KOPT-K1 (cell line): ENCODE measurements around the gene PDCD1.
A peak's percentile ranks its signal among the peaks of the same experiment; 100 is the strongest.
"Not testable (repeated sequence)": the region's sequence is repeated elsewhere in the genome, so short reads cannot be mapped to it uniquely, and the experiment has no call there.

Experiments used
- H3K27ac ChIP-seq: fragments of 200-600 bp; sonication (generic); 2 replicates; pipeline ENCODE4 v1.5.1; 2016; ENCODE audit warnings: antibody characterized with exemption, mild to moderate bottlenecking, low read depth, low read length; ENCODE audit not compliant: poor library complexity, severe bottlenecking
- H3K36me3 ChIP-seq: fragments of 200-600 bp; sonication (generic); 2 replicates; pipeline ENCODE4 v1.5.1; 2017; ENCODE audit warnings: antibody characterized with exemption, mild to moderate bottlenecking, low read length, moderate library complexity; ENCODE audit not compliant: insufficient read depth
- H3K9me3 ChIP-seq: fragments of 200-600 bp; sonication (generic); 2 replicates; pipeline ENCODE4 v1.5.1; 2017; ENCODE audit warnings: antibody characterized with exemption, low read length, mild to moderate bottlenecking; ENCODE audit not compliant: insufficient read depth, poor library complexity, severe bottlenecking

Gene PDCD1

DNA sequence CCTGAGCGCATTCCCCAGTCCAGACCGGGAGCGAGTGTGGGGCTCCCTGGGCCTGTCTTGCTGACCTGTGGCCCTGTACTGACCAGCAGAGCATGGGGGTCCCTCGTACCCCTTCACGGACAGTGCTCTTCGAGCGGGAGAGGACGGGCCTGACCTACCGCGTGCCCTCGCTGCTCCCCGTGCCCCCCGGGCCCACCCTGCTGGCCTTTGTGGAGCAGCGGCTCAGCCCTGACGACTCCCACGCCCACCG lies 44.4 kb downstream of the PDCD1 start:
- H3K27ac ChIP-seq = no peak overlapping the region
- no peaks in the 10 kb centered on the region for H3K36me3 ChIP-seq
- H3K9me3 ChIP-seq = no peaks in the 10 kb centered on the region

DNA sequence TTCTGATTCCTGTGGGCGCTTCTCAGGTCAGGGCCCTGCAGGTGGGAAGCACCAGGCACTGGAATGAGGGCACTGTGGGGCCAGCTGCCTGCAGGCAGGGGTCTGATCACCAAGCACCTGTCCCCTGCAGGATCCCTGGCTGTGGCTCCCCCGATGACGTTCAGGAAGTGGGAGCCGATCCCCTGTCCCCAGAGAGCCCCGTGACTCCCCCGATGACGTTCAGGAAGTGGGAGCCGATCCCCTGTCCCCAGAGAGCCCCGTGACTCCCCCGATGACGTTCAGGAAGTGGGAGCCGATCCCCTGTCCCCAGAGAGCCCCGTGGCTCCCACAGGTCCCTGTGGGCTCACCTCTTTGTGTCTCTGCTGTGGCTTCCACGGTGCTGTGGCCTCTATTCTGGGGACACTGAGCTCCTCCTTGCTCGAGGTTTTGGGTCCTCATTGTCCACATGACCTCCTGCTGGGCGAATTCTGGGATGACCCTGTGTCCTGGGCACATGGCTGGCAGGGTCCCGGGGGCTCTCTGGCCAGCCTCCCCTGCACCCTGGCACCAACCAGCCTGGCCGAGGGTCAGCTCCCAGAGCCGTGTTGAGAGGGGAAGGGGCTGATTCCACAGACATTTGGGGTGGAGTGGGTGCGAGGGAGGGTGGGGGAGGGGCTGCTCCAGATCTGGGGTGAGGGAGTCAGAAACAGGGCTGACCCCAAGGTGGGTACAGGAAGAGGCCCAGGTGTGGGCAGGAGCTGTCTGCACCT lies 44.9 kb downstream of the PDCD1 start:
- Histone ChIP-seq H3K9me3 (no peaks in the 10 kb centered on the region), H3K27ac (no peak overlapping the region), H3K36me3 (no peaks in the 10 kb centered on the region)

DNA sequence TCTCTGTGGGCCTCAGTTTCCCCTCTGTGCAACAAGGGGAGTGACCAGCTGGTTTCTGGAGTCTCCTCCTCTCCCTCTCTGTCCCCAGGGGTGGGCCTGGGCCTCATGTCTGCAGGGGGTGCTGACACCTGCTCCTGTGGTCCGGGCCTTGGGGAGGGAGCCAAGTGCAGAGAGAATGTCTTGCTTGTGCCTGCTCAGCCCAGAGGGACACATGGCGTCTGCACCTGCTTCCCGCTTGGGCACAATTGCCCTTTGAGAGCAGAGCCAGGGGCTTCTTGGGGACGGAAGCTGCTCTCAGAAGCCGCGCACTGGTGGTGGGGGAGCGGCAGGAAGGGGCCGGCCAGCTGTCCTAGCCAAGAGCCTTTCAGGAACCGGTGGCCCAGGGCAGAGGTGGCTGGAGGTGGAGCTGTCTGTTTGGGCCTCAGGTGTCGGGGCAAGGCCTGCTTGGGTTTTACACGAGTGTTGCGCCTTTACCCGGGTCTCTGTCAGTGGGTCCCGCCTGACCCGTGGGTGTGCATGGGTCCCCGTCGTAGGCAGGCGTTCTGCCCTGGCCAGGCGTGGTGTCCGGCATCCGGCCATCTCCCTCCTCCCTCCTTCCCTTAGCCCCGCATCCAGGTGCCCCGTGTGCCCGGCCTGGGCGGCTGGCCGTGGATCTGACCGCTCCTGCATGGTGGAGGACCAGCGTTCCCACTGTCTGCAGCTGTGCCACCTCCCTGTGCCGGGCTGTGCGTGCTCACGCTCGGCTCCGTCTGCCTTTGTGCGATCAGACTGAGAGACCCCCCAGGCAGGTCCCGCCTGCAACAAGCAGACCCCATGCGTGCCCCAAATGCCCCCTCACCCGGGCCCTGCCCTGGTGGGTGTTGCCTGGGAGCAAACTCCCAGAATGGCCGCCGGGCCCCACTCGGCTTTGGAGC lies 45.7 kb downstream of the PDCD1 start:
- H3K27ac ChIP-seq = no peak overlapping the region
- no peaks in the 10 kb centered on the region for H3K36me3 ChIP-seq
- no peaks in the 10 kb centered on the region for H3K9me3 ChIP-seq

DNA sequence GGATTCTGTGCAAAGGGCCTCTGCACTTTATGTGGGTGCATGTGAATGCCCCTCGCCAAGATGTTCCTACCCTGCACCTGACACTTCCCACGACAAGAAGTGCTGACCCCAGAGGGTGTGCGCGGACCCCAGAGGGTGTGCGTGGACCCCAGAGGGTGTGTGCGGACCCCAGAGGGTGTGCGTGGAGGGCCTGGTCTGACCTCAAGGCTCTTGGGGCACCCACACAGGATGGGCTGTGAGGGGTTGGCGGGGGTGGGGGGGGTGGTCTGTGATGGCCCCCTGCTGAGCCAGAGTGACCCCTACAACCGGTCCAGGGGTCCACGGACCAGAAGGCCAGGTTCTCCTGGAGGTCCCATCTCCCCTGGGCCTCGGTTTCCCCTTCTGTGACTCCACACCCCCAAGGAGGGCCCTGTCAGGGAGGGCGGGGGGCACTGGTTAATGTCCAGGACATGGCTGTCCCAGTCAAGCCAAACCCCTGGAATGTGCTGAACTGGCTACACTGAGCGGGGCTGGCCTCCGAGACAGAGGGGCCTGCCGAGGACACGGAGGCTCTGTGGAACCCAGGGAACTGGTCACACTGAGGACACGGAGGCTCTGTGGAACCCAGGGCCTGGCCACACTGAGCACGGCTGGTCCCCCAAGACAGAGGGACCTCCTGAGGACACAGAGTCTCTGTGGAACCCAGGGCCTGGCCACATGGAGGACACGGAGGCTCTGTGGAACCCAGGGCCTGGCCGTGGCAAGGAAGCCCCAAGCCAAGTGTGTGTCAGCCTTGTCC lies 46.6 kb downstream of the PDCD1 start:
- Histone ChIP-seq H3K9me3 (no peaks in the 10 kb centered on the region), H3K27ac (no peak overlapping the region), H3K36me3 (no peaks in the 10 kb centered on the region)

DNA sequence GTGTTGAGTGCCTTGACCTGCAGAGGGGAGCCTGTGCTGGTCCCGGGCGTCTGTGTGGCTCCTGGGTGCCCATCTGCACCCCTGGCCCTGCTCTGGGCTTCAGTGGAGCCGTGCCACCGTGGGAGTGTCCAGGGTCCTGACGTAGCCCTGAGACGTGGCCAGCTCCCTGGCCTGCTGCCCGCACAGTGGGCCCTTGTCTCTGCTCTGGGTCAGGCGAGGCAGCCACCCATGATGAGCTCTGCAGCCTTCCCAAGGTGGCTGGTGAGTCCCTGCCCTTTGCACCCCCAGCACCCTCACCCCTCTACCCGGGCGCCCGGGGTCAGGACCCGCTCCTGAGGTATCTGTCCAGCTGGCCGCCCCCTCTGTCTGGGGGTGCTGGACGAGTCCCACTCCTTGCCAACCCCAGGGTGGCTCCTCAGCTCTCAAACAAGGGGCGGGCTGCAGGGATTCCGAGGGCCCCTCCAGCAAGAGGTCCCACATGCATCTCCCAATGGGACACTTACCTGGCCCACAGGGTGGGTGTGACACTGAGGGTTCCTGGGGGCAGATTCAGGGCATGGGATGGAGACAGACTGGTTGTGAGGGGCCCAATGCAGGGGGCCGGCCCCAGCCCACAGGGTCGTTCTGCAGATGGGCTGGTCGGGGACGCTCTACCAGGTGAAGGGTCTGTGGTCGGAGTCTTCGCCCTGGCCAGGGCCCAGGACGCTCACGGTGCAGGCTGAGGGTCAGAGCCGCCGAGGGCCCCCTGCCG lies 47.3 kb downstream of the PDCD1 start:
- no peak overlapping the region for H3K27ac ChIP-seq
- no peaks in the 10 kb centered on the region for H3K9me3 ChIP-seq
- H3K36me3 ChIP-seq = no peaks in the 10 kb centered on the region

DNA sequence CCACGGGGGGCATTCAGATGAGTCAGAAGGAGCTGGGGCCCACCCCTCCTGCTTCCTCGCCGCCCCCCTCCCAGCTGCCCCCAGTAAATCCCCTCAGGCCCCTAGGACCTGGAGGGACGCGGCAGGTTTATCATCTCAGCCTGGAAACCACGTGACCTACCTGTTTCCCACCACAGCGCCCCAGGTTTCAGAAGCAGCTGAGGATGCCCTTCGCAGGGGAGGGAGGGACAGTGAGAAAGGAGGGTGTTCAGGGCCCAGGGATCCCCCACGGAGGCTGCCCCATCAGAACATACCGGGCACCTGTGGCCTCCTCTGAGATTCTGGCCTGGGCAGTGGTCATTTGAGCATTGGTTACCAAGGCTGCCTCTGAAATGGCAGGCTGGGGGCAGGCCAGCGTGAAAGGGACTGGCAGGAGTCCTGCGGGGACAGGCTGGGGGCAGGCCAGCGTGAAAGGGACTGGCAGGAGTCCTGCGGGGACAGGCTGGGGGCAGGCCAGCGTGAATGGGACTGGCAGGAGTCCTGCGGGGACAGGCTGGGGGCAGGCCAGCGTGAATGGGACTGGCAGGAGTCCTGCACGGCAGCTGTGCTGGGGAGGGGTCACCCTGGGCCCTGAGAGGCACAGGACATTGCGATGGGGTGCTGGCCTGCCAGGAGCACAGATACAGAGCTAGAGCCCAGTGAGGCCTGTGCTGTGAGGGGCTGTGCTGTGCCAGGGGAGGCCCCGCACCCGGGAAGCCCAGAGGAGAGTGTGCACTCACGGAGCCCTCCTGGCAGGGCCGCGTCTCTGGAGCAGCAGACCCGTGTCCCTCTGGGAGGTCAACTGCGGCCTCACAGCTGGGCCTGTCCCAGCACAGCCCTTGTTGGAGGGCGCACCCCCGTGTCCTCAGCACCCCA lies 48.1 kb downstream of the PDCD1 start:
- Histone ChIP-seq H3K27ac (no peak overlapping the region), H3K36me3 (no peaks in the 10 kb centered on the region), H3K9me3 (no peaks in the 10 kb centered on the region)

DNA sequence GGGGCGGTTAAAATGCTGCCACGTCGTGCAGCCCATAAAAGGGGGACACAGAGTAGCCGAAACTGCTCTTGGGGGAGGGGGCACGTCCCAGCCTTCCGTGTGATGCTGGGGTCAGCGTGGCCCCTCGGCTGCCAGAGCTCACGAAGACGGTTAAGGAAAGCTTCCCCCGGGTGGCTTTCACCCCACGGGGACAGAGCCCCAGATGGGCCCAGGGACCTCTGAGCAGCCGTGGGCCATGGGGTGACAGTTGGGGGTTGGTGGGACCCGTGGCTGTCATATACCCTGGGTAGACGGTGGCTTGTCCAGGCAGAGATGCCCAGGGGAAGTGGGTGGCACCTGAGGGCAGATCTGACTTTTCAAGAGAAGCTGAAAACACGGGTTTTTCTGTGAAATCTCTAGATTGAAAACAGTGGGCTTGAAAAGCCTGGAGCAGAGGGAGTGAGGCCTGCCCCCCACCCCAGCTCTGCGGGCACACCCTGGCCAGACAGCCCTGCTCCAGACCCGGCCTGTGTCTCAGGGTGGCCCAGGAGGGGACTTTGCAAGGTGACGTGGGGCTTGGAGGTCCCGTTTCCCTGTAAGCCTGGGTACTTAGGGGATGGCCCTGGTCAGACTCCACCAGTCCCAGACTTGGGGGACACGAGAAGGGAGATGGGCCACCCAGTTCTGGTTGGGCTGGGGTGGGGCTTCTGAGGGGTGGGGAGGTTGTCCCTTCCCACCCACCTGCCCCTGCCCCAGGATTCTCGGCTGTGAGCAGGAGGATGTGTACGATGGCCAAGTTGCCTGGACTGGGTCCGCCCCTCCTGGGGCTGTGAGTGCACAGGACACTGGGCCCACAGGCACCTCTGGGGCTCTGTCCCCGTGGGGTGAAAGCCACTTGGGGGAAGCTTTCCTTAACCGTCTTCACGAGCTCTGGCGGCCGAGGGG lies 49.0 kb downstream of the PDCD1 start:
- no peaks in the 10 kb centered on the region for H3K9me3 ChIP-seq
- no peak overlapping the region for H3K27ac ChIP-seq
- H3K36me3 ChIP-seq = no peaks in the 10 kb centered on the region

DNA sequence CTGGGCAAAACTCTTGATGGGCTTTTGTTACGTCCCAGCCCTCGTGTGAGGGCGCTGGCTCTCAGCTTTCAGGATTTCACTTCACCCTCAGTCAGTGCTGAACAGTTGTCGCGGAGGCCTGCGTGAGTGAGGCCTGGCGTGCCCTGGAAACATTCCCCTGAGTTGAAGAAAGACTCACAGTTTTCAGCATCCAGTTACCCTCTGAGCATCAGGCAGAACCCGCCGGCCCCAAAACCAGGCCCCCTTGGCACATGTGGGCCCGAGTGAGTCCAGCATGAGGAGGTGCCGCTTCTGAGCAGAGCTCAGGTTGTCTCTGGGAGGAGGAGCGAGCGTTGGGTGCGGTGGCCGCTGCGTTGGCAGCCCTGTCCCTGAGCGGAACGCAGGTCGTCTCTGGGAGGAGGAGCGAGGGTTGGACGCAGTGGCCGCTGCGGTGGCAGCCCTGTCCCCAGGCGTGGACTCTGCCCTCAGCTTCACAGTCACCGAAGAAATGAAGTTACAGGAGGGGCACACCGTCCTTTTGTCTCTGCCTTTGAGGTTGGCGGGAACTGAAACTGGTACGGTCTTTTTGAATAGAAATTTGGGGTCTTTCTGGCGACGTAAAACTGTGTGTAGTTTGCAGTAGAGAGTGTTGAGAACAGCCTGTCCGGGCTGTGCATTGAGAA lies 49.8 kb downstream of the PDCD1 start, which contains the start of gene NEU4:
TSS of gene NEU4 (plus strand) at position 473 of the 662 bp plus-strand sequence. CDS start 5,292 bp downstream, outside the sequence.
- Histone ChIP-seq H3K27ac (no peak within 1 kb of the TSS), H3K9me3 (no peaks in the 10 kb centered on the region), H3K36me3 (no peaks in the 10 kb centered on the region)

DNA sequence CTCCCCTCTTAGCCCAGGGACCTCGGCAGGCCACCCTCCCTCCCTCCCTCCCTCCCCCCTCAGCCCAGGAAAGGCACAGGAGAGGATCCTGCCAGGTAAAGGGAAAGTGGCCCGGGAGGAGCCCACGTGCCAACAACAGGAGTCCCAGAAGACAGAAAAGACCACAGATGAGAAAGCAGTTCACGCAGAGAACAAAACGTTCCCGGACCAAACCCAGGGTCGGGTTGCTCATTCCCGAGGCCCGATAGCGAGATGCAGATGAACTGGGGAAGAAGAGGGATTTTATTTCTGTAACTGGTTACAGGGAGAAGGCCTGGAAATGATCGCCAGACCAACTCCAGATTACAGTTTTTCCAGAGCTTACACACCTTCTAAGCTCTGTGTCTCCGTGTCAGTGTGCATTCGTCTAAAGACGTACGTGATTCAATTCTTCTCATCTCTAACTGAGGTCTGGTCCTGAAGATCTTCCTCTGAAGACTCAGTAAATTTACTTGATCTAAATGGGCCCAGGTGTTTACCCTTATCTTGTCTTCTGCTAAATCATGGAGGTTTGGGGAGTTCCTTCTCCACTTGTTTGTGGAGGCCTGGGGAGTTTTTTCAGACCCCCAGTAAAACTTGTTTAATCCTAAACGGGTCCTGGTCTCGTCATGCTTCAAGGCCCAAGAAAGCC lies 50.5 kb downstream of the PDCD1 start:
- Histone ChIP-seq H3K36me3 (no peaks in the 10 kb centered on the region), H3K27ac (no peak overlapping the region), H3K9me3 (no peaks in the 10 kb centered on the region)

DNA sequence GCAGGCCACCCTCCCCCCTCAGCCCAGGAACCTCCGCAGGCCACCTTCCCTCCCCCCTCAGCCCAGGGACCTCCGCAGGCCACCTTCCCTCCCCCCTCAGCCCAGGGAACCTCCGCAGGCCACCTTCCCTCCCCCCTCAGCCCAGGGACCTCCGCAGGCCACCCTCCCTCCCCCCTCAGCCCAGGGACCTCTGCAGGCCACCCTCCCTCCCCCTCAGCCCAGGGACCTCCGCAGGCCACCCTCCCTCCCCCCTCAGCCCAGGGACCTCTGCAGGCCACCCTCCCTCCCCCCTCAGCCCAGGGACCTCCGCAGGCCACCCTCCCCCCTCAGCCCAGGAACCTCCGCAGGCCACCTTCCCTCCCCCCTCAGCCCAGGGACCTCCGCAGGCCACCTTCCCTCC lies 52.5 kb downstream of the PDCD1 start:
- not testable (repeated sequence) for H3K36me3 ChIP-seq, H3K27ac ChIP-seq, H3K9me3 ChIP-seq

DNA sequence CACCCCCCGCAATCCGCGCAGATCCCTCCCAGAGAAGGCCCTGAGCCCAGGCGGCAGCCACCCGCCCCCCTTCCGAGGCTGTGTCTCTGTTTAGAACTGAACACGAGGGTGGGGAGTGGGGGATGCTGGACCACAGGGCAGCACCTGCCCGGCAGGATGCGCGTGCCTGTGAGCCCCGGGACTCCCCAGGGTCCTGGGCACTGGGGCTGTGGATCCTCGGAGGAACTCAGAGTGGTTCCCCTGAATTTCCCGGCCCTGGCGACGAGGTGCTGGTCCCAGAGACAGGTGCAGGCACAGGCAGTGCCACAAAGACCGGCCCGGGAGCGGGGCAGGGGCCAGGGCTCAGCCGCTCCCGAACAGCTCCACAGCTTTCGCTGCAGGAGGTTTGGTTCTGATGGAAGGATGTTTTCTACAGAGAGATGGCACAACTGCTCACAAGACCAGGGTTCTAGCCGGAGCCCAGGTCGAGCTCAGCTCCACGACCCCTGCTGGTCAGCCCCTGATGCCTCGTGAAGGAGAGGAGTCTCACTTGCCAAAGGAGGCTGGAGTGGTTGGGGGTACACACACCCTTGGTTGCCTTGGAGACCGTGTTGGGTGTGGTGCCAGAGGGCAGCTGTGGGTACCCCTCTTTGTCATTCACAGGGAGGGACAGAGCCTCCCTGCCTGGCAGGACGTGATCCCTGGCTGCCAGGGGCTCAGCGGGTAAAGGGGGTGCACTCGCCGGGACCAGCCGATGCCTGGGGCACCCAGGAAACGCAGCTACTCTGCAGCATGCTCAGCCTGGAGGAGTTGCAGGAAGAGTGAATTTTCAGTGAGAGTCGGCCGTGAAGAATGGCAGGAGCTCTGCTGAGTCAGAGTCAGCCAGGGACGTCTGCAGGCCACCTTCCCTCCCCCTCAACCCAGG lies 54.1 kb downstream of the PDCD1 start:
- peak overlapping the region; percentile 38 for H3K27ac ChIP-seq
- no peaks in the 10 kb centered on the region for H3K9me3 ChIP-seq
- no peaks in the 10 kb centered on the region for H3K36me3 ChIP-seq
